ENCODE data around the gene TMEM266. TPM values are rescaled to one million over a fixed set of nuclear protein-coding genes. Genes with fewer than 3 reads are reported as not detected.

TMEM266 gene
- total and polyA plus RNA-seq, 2 experiments from 2014 or later, result 0.42 to 5.0 TPM

DNA sequence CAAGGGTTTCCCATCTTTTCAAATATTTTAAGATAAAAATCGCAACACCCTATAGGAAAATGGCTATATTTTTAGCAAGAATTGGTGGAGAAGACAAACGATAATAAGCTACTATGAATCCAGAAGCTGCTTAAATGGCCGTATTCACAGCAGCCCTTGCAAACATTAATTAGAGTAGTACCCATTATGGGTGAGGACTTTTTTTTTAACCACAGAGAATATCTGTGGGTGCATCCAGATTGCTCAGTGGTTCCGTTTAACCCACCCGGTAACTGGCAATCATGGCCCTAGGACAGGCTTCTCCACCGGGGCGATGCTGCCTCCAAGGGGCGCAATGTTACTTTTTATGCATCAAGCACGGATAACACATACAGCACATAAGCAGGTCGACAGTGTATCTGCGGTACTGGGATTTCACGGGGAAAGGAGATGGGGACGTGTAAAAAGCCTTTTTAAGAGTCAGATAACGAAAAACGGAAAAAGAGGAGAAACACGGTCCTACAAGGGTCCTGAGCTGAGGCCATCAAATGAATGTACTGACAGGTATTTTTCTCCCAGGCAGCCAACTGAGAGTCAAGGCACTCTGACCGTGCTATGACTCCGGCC is 968 bp upstream of the TMEM266 start:
- no peaks in the 10 kb centered on the region for H3K36me3 ChIP-seq (ENCODE audit: insufficient read depth)
- no peak for TF ChIP-seq EZH2phosphoT487 (IDR thresholded peaks at IDR 0.05; ENCODE audit: unreplicated experiment)
- no peak for TF ChIP-seq NANOG (IDR thresholded peaks at IDR 0.05; ENCODE audit: borderline replicate concordance)
- TF ChIP-seq, protein P1, sequence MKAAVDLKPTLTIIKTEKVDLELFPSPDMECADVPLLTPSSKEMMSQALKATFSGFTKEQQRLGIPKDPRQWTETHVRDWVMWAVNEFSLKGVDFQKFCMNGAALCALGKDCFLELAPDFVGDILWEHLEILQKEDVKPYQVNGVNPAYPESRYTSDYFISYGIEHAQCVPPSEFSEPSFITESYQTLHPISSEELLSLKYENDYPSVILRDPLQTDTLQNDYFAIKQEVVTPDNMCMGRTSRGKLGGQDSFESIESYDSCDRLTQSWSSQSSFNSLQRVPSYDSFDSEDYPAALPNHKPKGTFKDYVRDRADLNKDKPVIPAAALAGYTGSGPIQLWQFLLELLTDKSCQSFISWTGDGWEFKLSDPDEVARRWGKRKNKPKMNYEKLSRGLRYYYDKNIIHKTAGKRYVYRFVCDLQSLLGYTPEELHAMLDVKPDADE (IDR thresholded peaks at IDR 0.05), result no peak
- TF ChIP-seq, protein P2, sequence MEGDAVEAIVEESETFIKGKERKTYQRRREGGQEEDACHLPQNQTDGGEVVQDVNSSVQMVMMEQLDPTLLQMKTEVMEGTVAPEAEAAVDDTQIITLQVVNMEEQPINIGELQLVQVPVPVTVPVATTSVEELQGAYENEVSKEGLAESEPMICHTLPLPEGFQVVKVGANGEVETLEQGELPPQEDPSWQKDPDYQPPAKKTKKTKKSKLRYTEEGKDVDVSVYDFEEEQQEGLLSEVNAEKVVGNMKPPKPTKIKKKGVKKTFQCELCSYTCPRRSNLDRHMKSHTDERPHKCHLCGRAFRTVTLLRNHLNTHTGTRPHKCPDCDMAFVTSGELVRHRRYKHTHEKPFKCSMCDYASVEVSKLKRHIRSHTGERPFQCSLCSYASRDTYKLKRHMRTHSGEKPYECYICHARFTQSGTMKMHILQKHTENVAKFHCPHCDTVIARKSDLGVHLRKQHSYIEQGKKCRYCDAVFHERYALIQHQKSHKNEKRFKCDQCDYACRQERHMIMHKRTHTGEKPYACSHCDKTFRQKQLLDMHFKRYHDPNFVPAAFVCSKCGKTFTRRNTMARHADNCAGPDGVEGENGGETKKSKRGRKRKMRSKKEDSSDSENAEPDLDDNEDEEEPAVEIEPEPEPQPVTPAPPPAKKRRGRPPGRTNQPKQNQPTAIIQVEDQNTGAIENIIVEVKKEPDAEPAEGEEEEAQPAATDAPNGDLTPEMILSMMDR (conservative IDR thresholded peaks at IDR 0.05; ENCODE audit: low read depth in 2 of 2), result peak; percentile 49 to 74
- TF ChIP-seq CREB1 (CRISPR knock-in tag; IDR thresholded peaks at IDR 0.05; ENCODE audit: low read depth), result no peak
- H3K36me3 Mint-ChIP-seq (ENCODE audit: low read depth), result no peaks in the 10 kb centered on the region
- no peaks in the 10 kb centered on the region for H3K9me3 Mint-ChIP-seq
- no peak overlapping the region for H3K27ac ChIP-seq (ENCODE audit: low read depth)
- H3K4me1 Mint-ChIP-seq, result peaks cover 41% of the 10 kb centered on the region
- peaks cover 31% of the 10 kb centered on the region for H3K4me1 ChIP-seq (ENCODE audit: insufficient read depth)
- DNase-seq (ENCODE audit: low spot score) (peak; percentile 53), ATAC-seq (peak; percentile 66)
- peak overlapping the region; percentile 71 for H3K4me3 Mint-ChIP-seq
- peaks cover 22% of the 10 kb centered on the region for H3K27me3 Mint-ChIP-seq (ENCODE audit: insufficient read depth, low read depth, poor library complexity)
- peak overlapping the region; percentile 81; the same call in 1 of the 2 replicates for H2AFZ ChIP-seq
- peak overlapping the region; percentile 75 for H3K4me2 ChIP-seq
- peak overlapping the region; percentile 74 for H3K4me3 ChIP-seq
- H4K20me1 ChIP-seq (replicated peaks; ENCODE audit: insufficient read depth), result no peaks in the 10 kb centered on the region
- peaks cover 25% of the 10 kb centered on the region for H3K27me3 ChIP-seq (ENCODE audit: insufficient read depth)
- no peaks in the 10 kb centered on the region for H3K9me2 ChIP-seq (ENCODE audit: insufficient read depth)
- no peak overlapping the region for H3K27ac Mint-ChIP-seq
- H3K79me2 ChIP-seq (replicated peaks; ENCODE audit: insufficient read depth), result no peaks in the 10 kb centered on the region
- 0 out of 2 replicates have a peak, but pooled peaks cover 2% of the 10 kb centered on the region for H3F3A ChIP-seq (replicated peaks; ENCODE audit: low read depth)

DNA sequence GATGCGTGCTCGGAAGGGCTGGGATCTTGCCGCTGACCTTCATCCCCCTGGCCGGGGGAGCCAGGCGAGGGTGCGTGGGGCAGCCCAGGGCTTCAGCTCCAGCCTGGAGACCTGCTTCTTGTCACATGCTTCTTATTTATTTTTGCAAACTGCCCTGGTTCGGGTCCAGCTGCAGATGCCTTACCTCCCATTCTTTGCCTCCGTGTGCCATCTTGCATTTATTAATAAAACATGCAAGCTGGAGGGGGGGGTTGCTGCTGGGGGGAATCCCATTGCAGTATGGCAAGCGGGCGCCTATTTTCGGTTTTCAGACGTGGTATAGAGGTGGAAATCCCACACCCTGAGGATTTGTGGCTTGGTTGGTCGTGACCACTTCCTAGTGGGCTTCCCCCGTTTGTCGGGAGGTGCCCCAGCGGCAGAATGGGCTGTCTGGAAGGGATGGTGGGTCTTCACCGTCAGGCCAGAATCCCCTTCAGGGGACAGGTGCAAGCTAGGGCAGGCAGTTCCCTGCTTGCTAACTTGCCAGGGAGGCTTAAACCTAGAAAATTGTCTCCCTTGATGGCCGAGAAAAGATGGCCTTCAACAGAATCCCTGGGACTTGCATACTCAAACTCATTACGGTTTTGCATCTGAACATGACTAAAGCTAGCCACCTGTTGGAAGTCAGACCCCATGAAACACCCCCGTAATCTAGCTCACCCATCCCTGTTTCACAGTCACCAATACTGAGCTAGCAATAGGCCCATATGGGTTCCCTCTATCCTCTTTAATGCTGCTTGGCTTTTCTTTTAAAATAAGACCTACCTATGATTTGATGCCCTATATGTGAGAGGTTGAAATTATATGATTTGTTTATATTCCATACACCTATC is 569 bp downstream of the TMEM266 start:
- peaks cover 57% of the 10 kb centered on the region for H3K4me1 Mint-ChIP-seq
- Histone ChIP-seq H3K9me2 (ENCODE audit: insufficient read depth) (no peaks in the 10 kb centered on the region), H4K20me1 (replicated peaks; ENCODE audit: insufficient read depth) (no peaks in the 10 kb centered on the region), H3F3A (replicated peaks; ENCODE audit: low read depth) (0 out of 2 replicates have a peak, but pooled peaks cover 2% of the 10 kb centered on the region), H2AFZ (peak overlapping the region; percentile 99), H3K27ac (ENCODE audit: low read depth) (no peak overlapping the region), H3K4me2 (peak overlapping the region; percentile 94), H3K4me3 (peak overlapping the region; percentile 85), H3K4me1 (ENCODE audit: insufficient read depth) (peaks cover 46% of the 10 kb centered on the region), H3K27me3 (ENCODE audit: insufficient read depth) (peaks cover 25% of the 10 kb centered on the region), H3K36me3 (ENCODE audit: insufficient read depth) (no peaks in the 10 kb centered on the region), H3K79me2 (replicated peaks; ENCODE audit: insufficient read depth) (no peaks in the 10 kb centered on the region)
- no peaks in the 10 kb centered on the region for H3K9me3 Mint-ChIP-seq
- DNase-seq (ENCODE audit: low spot score) (no peak), ATAC-seq (no peak; the same call in none of the 3 replicates)
- TF ChIP-seq ZNF114 (CRISPR knock-in tag; IDR thresholded peaks at IDR 0.05) (no peak), POLR2AphosphoS5 (IDR thresholded peaks at IDR 0.05; ENCODE audit: low read depth) (no peak), EZH2phosphoT487 (IDR thresholded peaks at IDR 0.05; ENCODE audit: unreplicated experiment) (no peak), ZNF331 (CRISPR knock-in tag; IDR thresholded peaks at IDR 0.05; ENCODE audit: low read depth) (no peak), EZH2 (IDR thresholded peaks at IDR 0.05; ENCODE audit: low read depth, unreplicated experiment) (no peak), JUNB (IDR thresholded peaks at IDR 0.05; ENCODE audit: unreplicated experiment) (no peak), NANOG (IDR thresholded peaks at IDR 0.05; ENCODE audit: borderline replicate concordance) (no peak)
- TF ChIP-seq, protein P1 (IDR thresholded peaks at IDR 0.05), result no peak
- peak overlapping the region; percentile 76 for H3K4me3 Mint-ChIP-seq
- H3K36me3 Mint-ChIP-seq (ENCODE audit: low read depth), result no peaks in the 10 kb centered on the region
- H3K27me3 Mint-ChIP-seq (ENCODE audit: insufficient read depth, low read depth, poor library complexity), result peaks cover 22% of the 10 kb centered on the region
- H3K27ac Mint-ChIP-seq, result no peak overlapping the region

All from GM23338 (cell line).